Midbrain (tissue), 1 donor: Measurements from ENCODE around the gene TBL1XR1.
"Not testable (repeated sequence)": the region's sequence is repeated elsewhere in the genome, so short reads cannot be mapped to it uniquely, and the experiment has no call there.

Source experiments
- DNase-seq: peaks from one replicate; lab custom pipeline; 2025; lab: John Stamatoyannopoulos, UW

Gene TBL1XR1

GRCh38 chr3:177141899-177142646, 55.2 kb downstream of the TBL1XR1 start:
- no peak for DNase-seq

GRCh38 chr3:177141471-177141870, 55.8 kb downstream of the TBL1XR1 start:
- no peak for DNase-seq

GRCh38 chr3:177139220-177139619, 58.1 kb downstream of the TBL1XR1 start:
- not testable (repeated sequence) for DNase-seq

- DNase-seq: no peak
Measured at GRCh38 chr3:177137774-177138705, 59.2 kb downstream of the TBL1XR1 start.

GRCh38 chr3:177136741-177137140, 60.5 kb downstream of the TBL1XR1 start:
- no peak for DNase-seq

GRCh38 chr3:177135841-177136492, 61.3 kb downstream of the TBL1XR1 start:
- no peak for DNase-seq

GRCh38 chr3:177134816-177135210, 62.5 kb downstream of the TBL1XR1 start:
- DNase-seq: no peak

- no peak for DNase-seq
Measured at GRCh38 chr3:177133860-177134815, 63.1 kb downstream of the TBL1XR1 start.

- no peak for DNase-seq
Measured at GRCh38 chr3:177131927-177132636, 65.2 kb downstream of the TBL1XR1 start.

- DNase-seq: no peak
Measured at GRCh38 chr3:177127008-177127407, 70.3 kb downstream of the TBL1XR1 start.

GRCh38 chr3:177126015-177126773, 71.1 kb downstream of the TBL1XR1 start:
- DNase-seq: no peak

GRCh38 chr3:177124882-177125281, 72.4 kb downstream of the TBL1XR1 start:
- DNase-seq: no peak

- no peak for DNase-seq
Measured at GRCh38 chr3:177123822-177124221, 73.5 kb downstream of the TBL1XR1 start.

GRCh38 chr3:177122183-177122856, 75.0 kb downstream of the TBL1XR1 start:
- DNase-seq: no peak

- no peak for DNase-seq
Measured at GRCh38 chr3:177119829-177120228, 77.5 kb downstream of the TBL1XR1 start.

- DNase-seq: no peak
Measured at GRCh38 chr3:177114253-177114652, 83.0 kb downstream of the TBL1XR1 start.

- DNase-seq: no peak
Measured at GRCh38 chr3:177111541-177111949, 85.7 kb downstream of the TBL1XR1 start.

GRCh38 chr3:177110895-177111294, 86.4 kb downstream of the TBL1XR1 start:
- DNase-seq: no peak

- DNase-seq: no peak
Measured at GRCh38 chr3:177110386-177110785, 86.9 kb downstream of the TBL1XR1 start.
